HG03097 (cell line): ENCODE results near the gene SMARCE1.

ENCODE experiments used
- ATAC-seq: cut with Tn5 transposase; IDR thresholded peaks from one replicate; pipeline ENCODE4 v1.9.1; 2021; ENCODE audit not compliant: unreplicated experiment, low FRiP score

SMARCE1 gene

DNA sequence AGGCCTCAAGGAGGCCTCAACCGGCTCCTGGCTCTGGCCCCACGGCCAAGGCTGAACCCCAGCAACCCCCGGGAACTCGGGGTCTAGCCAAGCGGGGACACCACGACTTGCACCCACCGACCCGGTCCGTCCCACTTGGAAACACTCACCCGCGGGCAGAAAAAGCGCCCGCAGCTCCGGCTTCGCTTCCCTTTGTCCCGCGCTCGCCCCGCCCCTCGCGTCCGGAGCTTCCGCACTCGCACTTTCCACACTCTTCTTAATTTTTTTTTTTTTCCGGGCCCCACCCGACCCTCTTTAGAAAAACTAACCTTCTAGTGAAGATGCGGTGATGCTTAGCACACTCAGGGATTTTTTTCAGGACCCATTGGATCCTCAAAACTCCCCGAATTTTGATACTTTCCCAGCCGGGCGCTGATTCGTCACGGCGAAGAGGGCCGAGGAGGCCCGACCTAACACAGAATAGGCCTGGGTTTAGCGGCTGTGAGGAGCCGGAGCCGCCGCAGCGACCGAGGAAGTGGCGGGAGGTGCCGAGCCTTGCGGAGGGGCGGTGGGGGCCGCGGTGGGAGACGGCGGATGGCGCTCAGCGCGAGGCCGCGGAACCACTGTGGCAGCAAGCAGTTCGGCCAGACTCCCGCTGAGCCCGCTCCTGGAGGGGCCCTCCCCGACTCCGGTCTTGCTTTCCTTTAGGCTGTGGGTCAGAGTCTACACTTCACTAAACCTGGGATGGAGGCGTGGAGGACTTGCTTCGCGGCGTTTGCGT, at the start of gene SMARCE1:
Gene SMARCE1, minus strand, starts transcription at position 195 of the 760 bp plus-strand sequence. CDS start 2,016 bp downstream, outside the sequence.
- ATAC-seq = peak; percentile 52

DNA sequence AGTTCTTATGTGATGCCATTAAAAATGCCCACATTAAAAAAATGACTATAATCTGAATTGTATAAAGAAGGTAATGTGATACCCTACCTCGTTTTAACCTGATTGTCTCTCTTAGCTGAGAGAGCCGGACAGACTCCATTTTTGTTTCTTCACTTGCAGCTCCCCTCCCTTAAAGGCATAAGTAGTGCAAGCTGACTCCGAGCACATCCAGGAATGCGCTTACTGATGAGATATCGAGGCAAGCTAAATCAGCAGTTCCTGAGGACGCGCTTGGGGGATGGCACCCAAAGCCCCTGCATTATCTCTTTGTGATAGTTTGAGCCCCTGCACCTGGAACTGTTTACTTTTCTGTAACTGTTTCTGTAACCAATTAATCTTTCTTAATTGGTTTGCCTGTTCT, 49.7 kb upstream of the SMARCE1 start:
- ATAC-seq = no peak

DNA sequence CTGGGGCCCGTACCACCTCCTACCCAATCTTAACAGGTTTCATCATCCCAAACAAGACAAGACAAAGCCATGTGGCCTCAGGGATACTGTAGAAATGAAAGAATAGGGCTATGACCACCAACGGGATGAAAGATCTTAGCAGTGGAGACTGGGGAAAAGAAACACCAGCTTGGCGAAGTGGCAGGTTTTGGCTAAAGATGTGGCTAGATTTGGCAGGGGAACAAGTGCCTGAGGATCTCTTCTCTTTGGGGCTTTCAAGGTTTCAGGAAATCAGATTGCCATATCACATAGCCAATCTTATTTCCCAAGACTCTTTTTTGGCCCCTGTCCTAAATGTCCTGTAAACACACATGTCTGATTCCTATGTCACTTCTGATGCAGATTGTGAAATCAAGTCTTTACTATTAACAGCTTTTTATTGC, 49.0 kb upstream of the SMARCE1 start:
- no peak for ATAC-seq

DNA sequence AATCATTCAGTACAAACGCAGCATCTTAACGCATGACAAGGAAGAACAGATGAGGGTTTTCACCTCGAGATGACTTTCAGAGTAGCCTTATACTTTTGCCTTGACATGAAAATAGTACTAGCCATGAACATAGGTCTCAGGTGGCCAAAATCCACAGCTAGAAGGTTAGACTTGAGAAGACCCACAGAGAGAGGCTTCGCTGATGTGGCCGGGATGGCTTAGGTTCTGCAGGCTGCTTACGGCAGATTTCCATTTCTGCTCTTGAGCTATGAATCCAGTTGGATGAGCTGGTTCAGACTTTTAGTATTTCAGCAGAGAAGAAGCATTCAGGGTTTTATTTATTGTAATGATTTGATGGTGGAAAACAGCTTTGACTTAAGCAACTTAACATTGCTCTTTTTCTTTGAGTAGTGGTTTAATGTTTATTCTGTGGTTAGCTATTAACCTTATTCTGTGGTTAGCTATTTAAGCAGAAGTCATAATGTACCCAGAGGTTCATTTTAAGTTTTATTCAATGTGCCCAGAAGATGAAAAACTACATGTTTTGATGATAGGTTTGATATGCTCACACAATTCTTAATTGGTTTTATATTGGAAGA, 48.4 kb upstream of the SMARCE1 start:
- ATAC-seq = no peak

DNA sequence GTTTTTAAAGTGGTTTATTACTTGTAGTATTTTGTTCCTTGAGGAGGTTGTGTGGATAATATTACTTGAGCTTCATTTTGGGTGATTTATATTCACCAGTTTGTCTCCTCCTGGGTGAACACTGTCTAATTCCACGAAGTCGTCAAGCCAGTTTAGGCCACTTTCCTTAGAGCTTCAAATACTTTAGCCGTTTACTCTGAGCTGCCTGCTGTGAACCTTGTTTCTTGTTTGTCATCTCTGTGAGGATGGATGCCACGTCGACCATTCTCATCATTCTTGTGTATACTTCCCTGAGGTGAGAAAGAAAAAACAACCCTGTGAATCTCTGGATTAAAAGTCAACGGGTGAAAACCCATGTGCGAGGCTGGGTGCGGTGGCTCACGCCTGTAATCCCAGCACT, 47.0 kb upstream of the SMARCE1 start:
- no peak for ATAC-seq

DNA sequence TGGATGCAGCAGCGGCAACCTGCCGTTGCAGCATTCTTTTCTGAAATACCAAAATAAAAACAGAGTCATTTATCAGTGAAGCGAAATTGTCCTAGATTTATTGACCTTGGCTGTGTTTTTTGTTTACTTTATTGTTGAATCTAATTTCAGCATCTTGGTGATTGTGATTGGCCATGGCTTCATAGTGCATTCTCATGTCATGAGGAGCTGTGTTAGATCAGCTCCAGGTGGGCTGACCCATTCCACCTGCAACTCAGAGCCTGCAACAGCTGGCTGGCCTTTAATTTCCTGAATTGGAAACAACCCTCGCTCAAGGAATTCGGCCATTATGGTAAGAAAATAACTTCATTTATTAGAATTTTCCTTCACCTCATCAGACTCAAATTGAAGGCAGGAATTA, 39.5 kb upstream of the SMARCE1 start:
- no peak for ATAC-seq

DNA sequence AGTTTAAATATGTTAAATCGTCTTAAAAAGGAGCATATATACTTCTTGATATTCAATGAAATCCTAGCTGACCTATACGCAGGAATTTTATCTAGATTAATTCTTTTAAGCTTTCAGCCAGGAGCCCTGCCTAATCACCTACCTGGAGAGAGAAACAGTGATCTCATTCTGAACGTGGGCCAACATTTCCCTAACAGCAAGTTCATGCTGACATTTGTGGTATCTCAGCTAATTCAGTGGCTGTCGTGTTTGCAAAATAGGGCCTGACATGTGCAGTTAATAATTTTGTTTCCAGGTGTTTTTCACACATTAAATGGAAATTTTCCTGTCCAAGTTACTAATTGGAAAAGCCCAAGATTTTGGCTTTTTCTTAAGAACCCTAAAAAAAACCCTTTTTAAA, 38.6 kb upstream of the SMARCE1 start:
- ATAC-seq = no peak

DNA sequence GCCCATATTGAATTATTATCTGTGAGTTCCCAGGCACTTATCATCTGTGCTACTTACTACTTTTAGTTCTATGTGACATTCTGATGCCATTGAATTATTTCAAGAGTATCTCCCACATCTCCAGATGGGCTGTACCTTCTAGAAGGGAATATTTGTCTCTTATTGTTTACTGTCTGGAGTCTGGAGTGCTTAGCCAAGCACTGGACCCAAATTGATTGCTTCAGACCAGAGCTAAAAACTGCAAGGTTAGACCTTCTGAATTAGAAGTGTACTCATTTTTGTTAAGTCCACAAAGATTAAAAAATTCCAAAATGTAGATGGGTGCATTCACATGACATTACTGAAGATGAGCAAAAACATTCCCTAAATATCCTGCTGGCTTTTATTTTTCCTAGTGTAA, 33.4 kb upstream of the SMARCE1 start:
- no peak for ATAC-seq

DNA sequence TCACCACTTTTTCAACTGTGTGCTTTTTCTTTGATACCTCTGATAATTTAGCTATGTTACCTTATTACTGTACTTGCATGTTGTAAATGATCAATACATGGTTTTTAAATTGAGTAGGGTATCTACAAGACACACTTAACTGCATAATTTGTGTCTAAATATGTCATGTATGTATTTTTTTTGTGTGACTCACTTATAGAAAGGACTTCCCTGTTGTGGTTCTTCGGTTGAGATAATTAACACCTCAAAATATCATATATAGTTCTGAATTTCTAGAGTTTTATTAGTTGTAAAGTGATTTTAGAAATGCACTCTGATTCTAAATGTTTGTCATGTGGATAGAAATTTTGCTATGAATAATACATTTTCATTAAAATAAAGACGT, 31.9 kb upstream of the SMARCE1 start:
- ATAC-seq = no peak

DNA sequence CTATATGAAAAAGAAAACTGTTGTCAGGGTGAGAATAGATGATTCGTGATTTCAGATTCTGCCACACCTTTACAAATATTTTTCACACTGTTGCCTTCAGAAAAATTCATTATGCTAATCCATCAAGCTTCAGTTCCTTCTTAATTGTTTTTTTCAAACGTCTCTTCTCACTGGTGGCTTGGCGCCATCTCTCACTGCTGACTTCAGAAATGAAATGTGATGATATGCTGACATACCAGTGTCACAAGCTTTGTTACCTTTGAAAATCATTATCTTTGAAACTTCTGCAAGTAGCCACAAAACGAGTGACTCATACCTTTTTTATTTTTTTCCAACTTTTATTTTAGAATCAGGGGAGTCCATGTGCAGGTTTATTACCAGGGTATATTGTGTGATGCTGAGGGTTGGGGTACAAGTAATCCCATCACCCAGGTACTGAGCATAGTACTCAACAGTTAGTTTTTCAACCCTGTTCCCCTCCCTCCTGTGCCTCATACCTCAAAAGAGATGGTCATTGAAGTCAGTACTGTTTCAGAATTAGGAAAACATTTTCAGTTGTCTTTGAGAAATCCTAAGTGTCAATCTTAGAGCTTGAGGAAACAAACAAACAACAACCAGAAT, 31.4 kb upstream of the SMARCE1 start:
- no peak for ATAC-seq

DNA sequence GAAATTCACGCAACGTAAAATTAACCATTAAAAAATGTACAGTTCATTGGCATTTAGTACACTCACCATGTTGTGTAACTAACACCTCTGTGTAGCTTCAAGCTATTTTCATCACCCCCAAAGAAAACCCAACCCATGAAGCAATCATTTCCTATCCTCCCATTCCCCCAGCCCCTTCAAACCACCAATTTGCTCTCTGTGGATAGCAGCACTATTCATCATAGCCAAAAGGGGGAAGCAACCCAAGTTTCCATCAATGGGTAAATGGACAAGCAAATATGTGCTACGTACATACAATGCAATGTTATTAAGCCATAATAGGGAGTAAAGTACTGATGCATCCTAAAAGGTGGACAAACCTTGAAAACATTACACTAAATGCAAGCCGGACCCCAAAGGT, 28.3 kb upstream of the SMARCE1 start:
- no peak for ATAC-seq

DNA sequence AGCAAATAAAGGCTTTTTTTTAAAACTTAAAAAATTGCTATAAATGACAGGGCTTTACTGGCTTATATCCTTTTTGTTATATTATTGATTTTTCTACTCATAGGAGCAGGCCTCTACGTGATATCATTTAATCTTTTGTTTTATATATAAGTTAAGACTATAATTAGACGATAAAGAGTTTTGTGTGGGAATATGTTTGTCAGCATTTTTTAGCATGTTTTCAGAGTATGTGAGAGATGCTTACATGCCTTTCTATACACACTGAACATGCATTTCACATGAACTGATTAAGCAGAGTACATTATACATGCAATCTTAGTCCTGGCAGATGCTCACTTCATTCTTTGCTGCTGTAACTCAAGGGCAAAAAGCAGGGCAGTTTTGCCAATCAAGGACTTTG, 25.0 kb upstream of the SMARCE1 start:
- ATAC-seq = no peak

DNA sequence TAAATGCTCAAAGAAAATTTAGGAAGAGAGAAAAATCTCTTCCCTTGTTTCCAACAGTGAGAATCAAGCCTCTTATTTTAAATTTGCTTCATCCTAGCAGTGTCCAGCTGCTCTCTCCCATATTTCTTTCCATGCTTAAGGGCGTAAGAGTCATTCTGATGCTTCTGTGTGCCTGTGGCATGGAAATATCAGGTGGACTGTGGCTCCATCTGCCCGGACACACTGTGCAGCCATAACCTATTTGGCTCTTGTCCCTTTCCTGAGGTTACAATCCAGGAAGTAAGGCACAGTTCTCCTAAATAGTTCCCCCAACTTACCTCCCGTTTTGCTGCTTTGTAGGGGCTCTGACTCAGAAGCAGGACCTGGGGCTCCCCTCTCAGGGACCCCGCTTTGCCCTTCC, 23.7 kb upstream of the SMARCE1 start:
- no peak for ATAC-seq

DNA sequence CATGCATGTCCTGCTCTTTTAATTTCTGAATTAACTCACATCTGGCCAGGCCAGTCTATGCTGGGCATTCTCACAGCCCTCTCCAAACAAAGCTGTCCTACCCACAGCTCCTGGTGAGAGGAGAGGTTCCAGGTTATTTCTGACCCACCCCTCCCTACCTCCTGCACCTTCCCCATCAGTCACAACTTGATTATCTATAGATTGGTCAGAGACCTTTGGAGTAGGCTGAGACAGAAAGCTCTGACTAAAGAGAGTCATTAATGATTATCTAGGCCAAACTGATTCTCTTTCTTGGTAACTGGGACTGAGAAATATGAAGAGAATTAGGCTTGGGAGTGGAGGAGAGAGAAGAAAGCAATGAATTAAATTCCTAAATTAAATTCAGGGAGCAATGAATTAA, 18.7 kb upstream of the SMARCE1 start:
- ATAC-seq = no peak

DNA sequence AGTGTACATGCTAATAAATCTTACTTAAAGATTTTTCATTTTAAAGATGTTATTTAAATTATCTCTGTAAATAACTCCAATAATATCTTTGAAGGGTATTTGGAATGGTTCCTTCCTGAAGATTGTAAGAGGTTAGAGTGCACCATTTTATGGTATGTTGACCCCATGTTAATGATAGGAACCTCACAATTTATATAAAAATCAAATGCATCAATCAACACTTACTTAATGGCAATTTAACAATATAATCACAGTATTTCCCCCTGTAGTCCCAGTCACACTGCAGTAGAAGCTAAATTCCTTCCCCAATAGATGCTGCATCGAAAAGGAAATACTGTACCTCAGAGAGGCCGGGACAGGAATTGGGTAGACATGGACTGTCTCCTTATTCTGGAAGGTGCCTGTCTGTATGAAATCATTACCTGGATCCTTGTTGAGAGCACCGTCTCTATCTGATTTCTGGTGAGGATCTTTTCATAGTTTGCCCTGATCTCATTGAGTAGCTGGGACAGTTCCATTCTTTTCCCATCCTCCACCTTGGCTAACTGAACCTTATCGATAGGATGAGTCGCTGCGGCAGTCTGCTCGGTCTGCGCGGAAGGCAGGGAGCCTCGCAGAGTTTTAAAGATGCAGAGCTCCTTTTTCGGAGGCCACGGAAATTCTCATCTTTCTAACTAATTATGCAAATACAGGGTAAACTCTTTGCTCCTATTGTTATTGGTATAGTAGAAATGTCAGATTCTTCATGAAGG, 17.1 kb upstream of the SMARCE1 start, which contains the start of gene KRT222:
Gene KRT222, minus strand, starts transcription at position 596 of the 752 bp plus-strand sequence. Its CDS starts 78 bp downstream, at position 518.
- no peak for ATAC-seq

DNA sequence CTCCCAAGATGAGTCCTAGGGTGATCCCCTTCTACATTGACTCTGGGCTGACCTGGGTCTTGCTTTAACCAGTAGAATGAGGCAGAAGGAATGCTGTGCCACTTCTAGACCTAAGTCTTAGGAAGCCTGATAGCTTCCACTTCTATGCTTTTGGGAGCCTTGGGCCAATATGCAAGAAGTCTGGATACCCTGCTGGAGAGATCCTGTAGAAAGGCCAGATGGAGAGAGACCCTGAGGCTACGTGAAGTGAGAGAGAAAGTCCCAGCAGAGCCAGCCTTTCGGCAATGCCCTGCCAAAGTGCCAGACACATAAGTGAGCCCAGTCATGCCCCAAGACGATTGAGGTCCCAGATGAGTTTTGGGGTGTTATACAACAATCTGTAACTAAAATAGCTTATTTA, 15.6 kb upstream of the SMARCE1 start:
- no peak for ATAC-seq

DNA sequence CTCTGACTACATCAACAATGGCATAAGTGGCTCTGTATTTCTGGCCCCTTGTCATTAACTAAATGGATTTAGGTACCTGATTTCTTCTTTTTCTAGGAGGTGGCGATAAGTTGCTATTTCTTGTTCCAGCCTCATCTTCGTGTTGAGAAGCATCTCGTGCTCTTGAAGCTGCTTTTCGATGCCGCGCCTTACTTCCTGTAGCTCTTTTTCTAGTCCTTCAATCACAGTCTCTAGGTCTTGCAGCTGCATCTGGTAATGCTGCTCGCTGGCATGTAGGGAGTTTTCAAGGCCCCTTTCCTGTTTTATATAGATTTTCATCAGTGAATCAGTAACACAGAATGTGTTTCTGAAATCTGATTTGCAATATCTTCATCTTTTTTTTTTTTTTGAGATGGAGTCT, 12.3 kb upstream of the SMARCE1 start:
- no peak for ATAC-seq

DNA sequence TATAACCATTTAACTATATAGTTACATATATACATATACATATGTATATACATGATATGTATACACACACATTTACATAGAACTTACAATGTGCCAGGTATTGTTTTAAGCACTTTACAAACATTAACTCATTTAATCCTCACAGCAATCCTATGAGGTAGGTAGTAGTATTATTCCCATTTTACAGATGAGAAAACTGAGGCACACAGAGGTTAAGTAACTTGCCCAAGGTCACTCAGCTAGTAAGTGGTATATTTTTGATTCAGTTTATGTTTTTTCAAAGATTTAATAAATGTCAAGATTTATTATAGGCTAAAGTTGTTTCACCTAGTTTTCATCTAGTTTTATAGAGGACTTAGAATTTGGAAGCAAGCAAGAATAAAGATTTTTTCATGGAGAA, 10.8 kb upstream of the SMARCE1 start:
- no peak for ATAC-seq

DNA sequence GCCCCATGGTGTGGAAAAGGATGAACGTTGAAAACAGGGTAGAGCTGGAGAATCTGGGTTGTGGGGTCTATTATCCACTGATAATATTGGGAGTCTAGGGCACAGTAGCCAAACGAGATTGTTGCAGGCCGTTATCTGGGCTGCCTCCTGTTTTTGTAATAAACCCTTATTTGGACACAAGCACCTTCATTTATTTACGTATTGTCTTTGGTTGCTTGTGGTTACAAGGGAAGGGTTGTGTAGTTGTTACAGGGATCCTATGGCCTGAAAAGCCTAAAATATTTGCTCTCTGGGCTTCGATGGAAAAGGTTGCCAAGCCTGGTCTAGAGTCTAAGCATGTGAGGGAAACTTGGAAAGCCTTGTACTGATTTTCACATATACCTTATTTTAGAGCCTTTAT, 4.3 kb upstream of the SMARCE1 start:
- ATAC-seq = no peak

DNA sequence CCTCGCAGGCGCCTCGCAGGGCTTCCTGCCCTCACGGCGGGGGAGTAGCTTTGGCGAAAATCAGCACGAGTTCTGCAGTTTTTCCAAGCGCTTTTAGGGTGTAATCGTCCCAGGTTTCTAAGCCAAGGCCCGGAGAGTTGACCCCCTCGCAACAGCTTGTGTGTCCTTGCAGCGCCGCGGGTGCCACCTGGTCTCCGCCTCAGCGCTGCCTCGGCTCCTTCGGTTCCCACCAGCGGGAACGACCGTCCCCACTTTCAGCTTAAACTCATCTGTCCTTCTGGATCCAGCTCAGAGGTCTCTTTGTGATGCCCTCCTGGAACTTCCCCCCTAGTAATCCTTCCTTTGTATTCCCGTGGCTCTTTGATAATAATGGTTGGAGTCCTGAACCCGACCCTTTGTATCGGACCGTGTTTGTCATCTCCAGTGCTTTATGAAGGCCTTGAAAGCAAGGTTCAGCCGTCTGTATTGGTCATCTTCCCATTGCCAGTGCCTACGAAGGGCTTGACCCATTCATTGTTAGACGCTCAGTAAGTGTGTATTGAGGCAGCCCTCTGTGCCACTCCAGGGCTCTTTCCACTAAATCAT, 858 bp upstream of the SMARCE1 start:
- ATAC-seq = peak; percentile 27
